K562 (cell line): ENCODE results near the gene SHISA7. TPM values are rescaled to one million over a fixed set of nuclear protein-coding genes. Genes with fewer than 3 reads are reported as not detected.

Source experiments
- CHD1 ChIP-seq: fragments of 200-600 bp; sonication (generic); IDR thresholded peaks from one replicate; pipeline ENCODE4 v1.6.1; 2012; ENCODE audit warnings: mild to moderate bottlenecking, moderate library complexity, low read length, inconsistent platforms
- FOXA1 ChIP-seq: fragments of 450-650 bp; IDR thresholded peaks from 2 replicates; pipeline ENCODE4 v1.6.1; 2016; ENCODE audit warnings: mild to moderate bottlenecking, borderline replicate concordance
- GABPB1 ChIP-seq: sonication (generic); formaldehyde crosslinking; IDR thresholded peaks from 2 replicates; pipeline ENCODE4 v1.8.0; 2022; ENCODE audit warnings: mild to moderate bottlenecking, missing genetic modification reagents
- HDAC6 ChIP-seq: IDR thresholded peaks from 2 replicates; pipeline ENCODE4 v1.6.1; 2012; ENCODE audit warnings: low read depth, mild to moderate bottlenecking, control low read depth, inconsistent platforms, low read length, moderate library complexity
- HMBOX1 ChIP-seq: sonication (generic); IDR thresholded peaks from 2 replicates; pipeline ENCODE4 v1.6.1; 2016
- MTA2 ChIP-seq: fragments of 450-650 bp; IDR thresholded peaks from 2 replicates; pipeline ENCODE4 v1.6.1; 2016; ENCODE audit warnings: low read depth
- PHF20 ChIP-seq: fragments of 450-650 bp; IDR thresholded peaks from 2 replicates; pipeline ENCODE4 v1.6.1; 2018; ENCODE audit not compliant: partially characterized antibody
- PML ChIP-seq: IDR thresholded peaks from 2 replicates; pipeline ENCODE4 v1.6.1; 2012; ENCODE audit warnings: low read length, inconsistent platforms
- RBM25 ChIP-seq: fragments of 200-400 bp; formaldehyde crosslinking; IDR thresholded peaks from 2 replicates; pipeline ENCODE4 v1.6.1; 2018; ENCODE audit warnings: low read length, low read depth, moderate library complexity; ENCODE audit not compliant: severe bottlenecking
- SP2 ChIP-seq: IDR thresholded peaks from 2 replicates; pipeline ENCODE4 v1.6.1; 2011; ENCODE audit warnings: mild to moderate bottlenecking, low read depth, low read length, moderate library complexity; ENCODE audit not compliant: poor library complexity, severe bottlenecking; ENCODE audit errors: extremely low read depth
- THRB ChIP-seq: fragments of 450-650 bp; formaldehyde crosslinking; conservative IDR thresholded peaks from 2 replicates; pipeline ENCODE4 v1.4.0; 2022; ENCODE audit warnings: mild to moderate bottlenecking, missing genetic modification characterization
- ZNF134 ChIP-seq: fragments of 250-450 bp; sonication (Bioruptor Pico); conservative IDR thresholded peaks from 2 replicates; pipeline ENCODE4 v1.4.0; 2020
- ZNF316 ChIP-seq: fragments of 450-650 bp; IDR thresholded peaks from 2 replicates; pipeline ENCODE4 v1.6.1; 2016
- polyA plus RNA-seq, 8 experiments: library from polyadenylated mRNA; depleted of rRNA in 4 of 8; stranded (reverse) in 5 of 8; unstranded in 3 of 8; fragments of >200 nt; fragmentation: Nextera tagmentation in 2 of 8; fragmentation: Illumina TruSeq in 1 of 8; extraction: Ambion mirVana in 2 of 8; extraction: Trizol in 1 of 8; gene quantifications; 2 replicates each; pipeline versions ENCODE4 v1.2.1 to v1.2.3, GENCODE V29; 2011 to 2014; ENCODE audit warnings: inconsistent platforms in 1 of 8, missing spikeins in 1 of 8
- total RNA-seq, 7 experiments: library from RNA; depleted of rRNA in 6 of 7; stranded (reverse); fragments of >200 nt in 6 of 7; fragmentation: Illumina TruSeq in 2 of 7; extraction: Trizol in 2 of 7; gene quantifications; 2 replicates each; pipeline versions ENCODE4 v1.2.1 to v1.2.3, GENCODE V29; 2011 to 2021; ENCODE audit warnings: low replicate concordance in 1 of 7
- TF ChIP-seq, protein P1 (sequence below): fragments of 450-650 bp; IDR thresholded peaks from 2 replicates; pipeline ENCODE4 v1.6.1; 2016; ENCODE audit warnings: low read depth
- TF ChIP-seq, protein P2 (sequence below): fragments of 250-450 bp; sonication (Bioruptor Pico); IDR thresholded peaks from 2 replicates; pipeline ENCODE4 v1.8.0; 2022; ENCODE audit warnings: moderate library complexity, mild to moderate bottlenecking, inconsistent platforms
- TF ChIP-seq, protein P3 (sequence below): fragments of 450-650 bp; IDR thresholded peaks from one replicate; pipeline ENCODE4 v1.6.1; 2018; ENCODE audit warnings: mild to moderate bottlenecking, moderate library complexity; ENCODE audit not compliant: partially characterized antibody

SHISA7 gene
- total and polyA plus RNA-seq, 9 of the 15 experiments (the other 6 are each of a cell fraction or from before 2014, with no cell fraction given): 0.01 to 0.40 (median 0.07) TPM

DNA sequence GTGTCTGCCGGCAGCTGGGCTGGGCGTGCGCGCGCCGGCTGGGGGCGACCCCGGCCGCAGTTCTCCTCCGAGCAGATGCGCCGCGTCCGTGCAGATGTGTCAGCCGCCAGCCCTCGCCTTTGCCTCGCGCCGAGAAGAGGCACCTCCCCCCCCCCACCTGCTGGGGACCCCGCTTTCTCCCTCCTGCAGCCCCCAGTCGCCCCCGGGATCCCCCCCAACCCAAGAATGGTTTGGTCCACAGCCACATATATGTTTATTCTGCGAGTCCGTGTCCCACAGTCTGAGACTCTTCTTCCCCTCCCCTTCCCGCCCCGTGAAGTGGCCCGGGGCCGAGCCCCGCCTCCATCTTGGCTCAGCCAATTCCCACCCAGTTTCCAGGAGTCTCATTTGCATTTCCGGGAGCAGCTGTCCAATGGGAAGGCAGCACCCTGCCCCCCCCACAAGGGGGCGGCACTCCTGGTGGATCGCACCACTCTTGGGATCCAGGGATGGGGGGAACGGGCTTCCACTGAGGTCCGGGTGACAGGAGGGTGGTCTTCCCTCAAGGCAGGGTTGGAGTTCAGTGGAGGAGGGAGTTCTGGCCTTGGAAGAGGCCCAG is 9.7 kb upstream of the SHISA7 start (continued):
- TF ChIP-seq FOXA1 (no peak), ZNF134 (no peak), THRB (CRISPR knock-in tag) (no peak), MTA2 (no peak), HMBOX1 (no peak), ZNF316 (no peak), PML (no peak), SP2 (peak; percentile 30), HDAC6 (no peak), GABPB1 (CRISPR knock-in tag) (peak; percentile 69), PHF20 (no peak), RBM25 (peak; percentile 74), CHD1 (no peak)
- TF ChIP-seq, protein P1, sequence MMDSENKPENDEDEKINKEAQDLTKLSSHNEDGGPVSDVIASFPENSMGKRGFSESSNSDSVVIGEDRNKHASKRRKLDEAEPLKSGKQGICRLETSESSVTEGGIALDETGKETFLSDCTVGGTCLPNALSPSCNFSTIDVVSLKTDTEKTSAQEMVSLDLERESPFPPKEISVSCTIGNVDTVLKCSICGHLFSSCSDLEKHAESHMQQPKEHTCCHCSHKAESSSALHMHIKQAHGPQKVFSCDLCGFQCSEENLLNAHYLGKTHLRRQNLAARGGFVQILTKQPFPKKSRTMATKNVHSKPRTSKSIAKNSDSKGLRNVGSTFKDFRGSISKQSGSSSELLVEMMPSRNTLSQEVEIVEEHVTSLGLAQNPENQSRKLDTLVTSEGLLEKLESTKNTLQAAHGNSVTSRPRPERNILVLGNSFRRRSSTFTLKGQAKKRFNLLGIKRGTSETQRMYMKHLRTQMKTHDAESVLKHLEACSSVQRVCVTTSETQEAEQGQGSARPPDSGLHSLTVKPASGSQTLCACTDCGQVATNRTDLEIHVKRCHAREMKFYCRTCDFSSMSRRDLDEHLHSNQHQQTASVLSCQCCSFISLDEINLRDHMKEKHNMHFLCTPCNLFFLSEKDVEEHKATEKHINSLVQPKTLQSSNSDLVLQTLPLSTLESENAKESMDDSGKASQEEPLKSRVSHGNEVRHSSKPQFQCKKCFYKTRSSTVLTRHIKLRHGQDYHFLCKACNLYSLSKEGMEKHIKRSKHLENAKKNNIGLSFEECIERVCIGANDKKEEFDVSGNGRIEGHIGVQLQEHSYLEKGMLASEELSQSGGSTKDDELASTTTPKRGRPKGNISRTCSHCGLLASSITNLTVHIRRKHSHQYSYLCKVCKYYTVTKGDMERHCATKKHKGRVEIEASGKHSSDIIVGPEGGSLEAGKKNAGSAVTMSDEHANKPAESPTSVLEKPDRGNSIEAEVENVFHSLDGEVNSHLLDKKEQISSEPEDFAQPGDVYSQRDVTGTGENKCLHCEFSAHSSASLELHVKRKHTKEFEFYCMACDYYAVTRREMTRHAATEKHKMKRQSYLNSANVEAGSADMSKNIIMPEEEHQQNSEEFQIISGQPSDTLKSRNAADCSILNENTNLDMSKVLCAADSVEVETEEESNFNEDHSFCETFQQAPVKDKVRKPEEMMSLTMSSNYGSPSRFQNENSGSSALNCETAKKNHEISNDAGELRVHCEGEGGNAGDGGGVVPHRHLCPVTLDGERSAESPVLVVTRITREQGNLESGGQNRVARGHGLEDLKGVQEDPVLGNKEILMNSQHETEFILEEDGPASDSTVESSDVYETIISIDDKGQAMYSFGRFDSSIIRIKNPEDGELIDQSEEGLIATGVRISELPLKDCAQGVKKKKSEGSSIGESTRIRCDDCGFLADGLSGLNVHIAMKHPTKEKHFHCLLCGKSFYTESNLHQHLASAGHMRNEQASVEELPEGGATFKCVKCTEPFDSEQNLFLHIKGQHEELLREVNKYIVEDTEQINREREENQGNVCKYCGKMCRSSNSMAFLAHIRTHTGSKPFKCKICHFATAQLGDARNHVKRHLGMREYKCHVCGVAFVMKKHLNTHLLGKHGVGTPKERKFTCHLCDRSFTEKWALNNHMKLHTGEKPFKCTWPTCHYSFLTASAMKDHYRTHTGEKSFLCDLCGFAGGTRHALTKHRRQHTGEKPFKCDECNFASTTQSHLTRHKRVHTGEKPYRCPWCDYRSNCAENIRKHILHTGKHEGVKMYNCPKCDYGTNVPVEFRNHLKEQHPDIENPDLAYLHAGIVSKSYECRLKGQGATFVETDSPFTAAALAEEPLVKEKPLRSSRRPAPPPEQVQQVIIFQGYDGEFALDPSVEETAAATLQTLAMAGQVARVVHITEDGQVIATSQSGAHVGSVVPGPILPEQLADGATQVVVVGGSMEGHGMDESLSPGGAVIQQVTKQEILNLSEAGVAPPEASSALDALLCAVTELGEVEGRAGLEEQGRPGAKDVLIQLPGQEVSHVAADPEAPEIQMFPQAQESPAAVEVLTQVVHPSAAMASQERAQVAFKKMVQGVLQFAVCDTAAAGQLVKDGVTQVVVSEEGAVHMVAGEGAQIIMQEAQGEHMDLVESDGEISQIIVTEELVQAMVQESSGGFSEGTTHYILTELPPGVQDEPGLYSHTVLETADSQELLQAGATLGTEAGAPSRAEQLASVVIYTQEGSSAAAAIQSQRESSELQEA: no peak
- TF ChIP-seq, protein P2, sequence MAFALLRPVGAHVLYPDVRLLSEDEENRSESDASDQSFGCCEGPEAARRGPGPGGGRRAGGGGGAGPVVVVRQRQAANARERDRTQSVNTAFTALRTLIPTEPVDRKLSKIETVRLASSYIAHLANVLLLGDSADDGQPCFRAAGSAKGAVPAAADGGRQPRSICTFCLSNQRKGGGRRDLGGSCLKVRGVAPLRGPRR (CRISPR knock-in tag): no peak
- TF ChIP-seq, protein P3, sequence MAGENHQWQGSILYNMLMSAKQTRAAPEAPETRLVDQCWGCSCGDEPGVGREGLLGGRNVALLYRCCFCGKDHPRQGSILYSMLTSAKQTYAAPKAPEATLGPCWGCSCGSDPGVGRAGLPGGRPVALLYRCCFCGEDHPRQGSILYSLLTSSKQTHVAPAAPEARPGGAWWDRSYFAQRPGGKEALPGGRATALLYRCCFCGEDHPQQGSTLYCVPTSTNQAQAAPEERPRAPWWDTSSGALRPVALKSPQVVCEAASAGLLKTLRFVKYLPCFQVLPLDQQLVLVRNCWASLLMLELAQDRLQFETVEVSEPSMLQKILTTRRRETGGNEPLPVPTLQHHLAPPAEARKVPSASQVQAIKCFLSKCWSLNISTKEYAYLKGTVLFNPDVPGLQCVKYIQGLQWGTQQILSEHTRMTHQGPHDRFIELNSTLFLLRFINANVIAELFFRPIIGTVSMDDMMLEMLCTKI: no peak
